ENCODE measurements around the gene NAT8L. TPM values are rescaled to one million over a fixed set of nuclear protein-coding genes. Genes with fewer than 3 reads are reported as not detected.

The NAT8L gene
- total RNA-seq, 4 donors from 2014 or later = under 0.01 to 0.45 (median 0.20) TPM

DNA sequence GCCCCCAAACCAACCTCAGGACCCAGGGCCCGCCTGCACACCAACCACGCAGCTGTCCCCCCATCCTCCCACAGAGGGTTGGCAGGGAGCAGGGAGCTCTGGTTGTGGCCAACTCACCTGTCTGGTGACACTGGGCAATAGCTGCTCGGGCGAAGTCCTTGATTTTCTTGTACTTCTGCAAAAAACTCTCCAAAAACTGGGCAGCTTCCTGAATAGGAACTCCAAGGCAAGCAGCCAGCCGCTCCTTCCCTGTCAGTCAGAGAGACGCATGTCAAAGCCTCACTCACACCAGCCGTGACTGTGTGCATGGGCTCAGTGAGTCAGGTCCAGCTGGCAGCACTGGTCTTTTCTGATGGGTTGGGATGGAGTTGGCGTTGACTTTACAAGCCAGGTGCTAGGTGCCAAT is 26.4 kb downstream of the NAT8L start:
- Histone ChIP-seq H3K9me3 (no peaks in the 10 kb centered on the region), H3K36me3 (no peaks in the 10 kb centered on the region), H3K27me3 (no peaks in the 10 kb centered on the region), H3K4me3 (no peak overlapping the region), H3K4me1 (no peaks in the 10 kb centered on the region), H3K27ac (replicated peaks in 1 of 4) (no peak overlapping the region)
- no peak for DNase-seq (ENCODE audit: extremely low spot score)
- intact Hi-C loops (cut with DNase I) = no loop called here
- TF ChIP-seq POLR2A (IDR thresholded peaks at IDR 0.05; ENCODE audit: low read depth) = no peak
- 96% methylated on average over 5 of the region's 8 CpGs for WGBS

DNA sequence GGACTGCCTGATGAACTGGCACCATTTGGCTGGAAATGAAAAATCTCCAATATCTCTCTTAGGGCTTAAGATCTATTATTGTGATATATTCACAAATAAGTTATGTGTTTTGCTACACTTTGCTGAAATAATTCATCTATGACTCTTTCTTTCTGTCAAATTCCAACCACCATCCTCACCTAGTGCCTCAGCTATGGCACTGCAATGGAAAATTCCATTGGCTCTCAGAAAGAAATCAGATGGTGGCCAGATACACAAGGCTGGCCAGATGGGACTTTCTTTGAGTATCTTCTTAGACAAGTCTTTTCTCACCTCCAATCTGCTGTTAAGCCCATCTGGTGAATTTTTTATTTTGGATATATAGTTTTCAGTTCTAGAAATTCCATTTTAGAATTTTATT is 28.0 kb downstream of the NAT8L start:
- Histone ChIP-seq H3K36me3 (no peaks in the 10 kb centered on the region), H3K4me1 (no peaks in the 10 kb centered on the region), H3K27ac (replicated peaks in 1 of 4) (no peak overlapping the region), H3K9me3 (no peaks in the 10 kb centered on the region), H3K27me3 (no peaks in the 10 kb centered on the region), H3K4me3 (no peak overlapping the region)
- no peak for DNase-seq (ENCODE audit: extremely low spot score)
- TF ChIP-seq EP300 (IDR thresholded peaks at IDR 0.05) (no peak), POLR2AphosphoS5 (IDR thresholded peaks at IDR 0.05) (no peak), POLR2A (IDR thresholded peaks at IDR 0.05; ENCODE audit: low read depth) (no peak)
- TF ChIP-seq, protein P1, sequence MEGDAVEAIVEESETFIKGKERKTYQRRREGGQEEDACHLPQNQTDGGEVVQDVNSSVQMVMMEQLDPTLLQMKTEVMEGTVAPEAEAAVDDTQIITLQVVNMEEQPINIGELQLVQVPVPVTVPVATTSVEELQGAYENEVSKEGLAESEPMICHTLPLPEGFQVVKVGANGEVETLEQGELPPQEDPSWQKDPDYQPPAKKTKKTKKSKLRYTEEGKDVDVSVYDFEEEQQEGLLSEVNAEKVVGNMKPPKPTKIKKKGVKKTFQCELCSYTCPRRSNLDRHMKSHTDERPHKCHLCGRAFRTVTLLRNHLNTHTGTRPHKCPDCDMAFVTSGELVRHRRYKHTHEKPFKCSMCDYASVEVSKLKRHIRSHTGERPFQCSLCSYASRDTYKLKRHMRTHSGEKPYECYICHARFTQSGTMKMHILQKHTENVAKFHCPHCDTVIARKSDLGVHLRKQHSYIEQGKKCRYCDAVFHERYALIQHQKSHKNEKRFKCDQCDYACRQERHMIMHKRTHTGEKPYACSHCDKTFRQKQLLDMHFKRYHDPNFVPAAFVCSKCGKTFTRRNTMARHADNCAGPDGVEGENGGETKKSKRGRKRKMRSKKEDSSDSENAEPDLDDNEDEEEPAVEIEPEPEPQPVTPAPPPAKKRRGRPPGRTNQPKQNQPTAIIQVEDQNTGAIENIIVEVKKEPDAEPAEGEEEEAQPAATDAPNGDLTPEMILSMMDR (IDR thresholded peaks at IDR 0.05) = no peak
- intact Hi-C loops (cut with DNase I) = no loop called here

DNA sequence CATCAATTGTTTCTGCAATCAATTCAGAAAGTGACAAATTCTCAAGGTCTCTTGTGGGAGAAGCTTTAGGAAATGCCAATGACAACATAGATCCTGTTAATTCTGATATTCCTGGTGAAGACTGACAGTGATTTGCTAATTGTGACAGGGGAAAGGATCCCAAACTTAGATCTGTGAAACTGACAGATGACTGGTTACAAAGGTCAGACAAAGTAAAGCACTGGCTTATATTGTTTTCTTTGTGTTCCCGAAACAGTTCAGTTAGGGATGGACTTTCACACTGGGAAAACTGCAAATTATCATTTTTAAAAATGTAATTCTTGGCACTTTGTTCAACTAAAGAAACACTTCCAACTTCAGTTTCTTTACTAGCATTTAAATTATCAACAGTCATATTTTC is 30.1 kb downstream of the NAT8L start:
- H3K4me1 ChIP-seq = no peaks in the 10 kb centered on the region
- H3K27ac ChIP-seq (replicated peaks in 1 of 4) = no peak overlapping the region
- H3K9me3 ChIP-seq = no peaks in the 10 kb centered on the region
- no peaks in the 10 kb centered on the region for H3K27me3 ChIP-seq
- WGBS = 71% methylated on average over 1 of the region's 1 CpG
- H3K36me3 ChIP-seq = no peaks in the 10 kb centered on the region
- TF ChIP-seq POLR2A (IDR thresholded peaks at IDR 0.05; ENCODE audit: low read depth) (no peak), EP300 (IDR thresholded peaks at IDR 0.05) (no peak), POLR2AphosphoS5 (IDR thresholded peaks at IDR 0.05) (no peak)
- TF ChIP-seq, protein P1 (IDR thresholded peaks at IDR 0.05) = no peak
- intact Hi-C loops (cut with DNase I) = no loop called here
- H3K4me3 ChIP-seq = no peak overlapping the region
- DNase-seq (ENCODE audit: extremely low spot score) = no peak

DNA sequence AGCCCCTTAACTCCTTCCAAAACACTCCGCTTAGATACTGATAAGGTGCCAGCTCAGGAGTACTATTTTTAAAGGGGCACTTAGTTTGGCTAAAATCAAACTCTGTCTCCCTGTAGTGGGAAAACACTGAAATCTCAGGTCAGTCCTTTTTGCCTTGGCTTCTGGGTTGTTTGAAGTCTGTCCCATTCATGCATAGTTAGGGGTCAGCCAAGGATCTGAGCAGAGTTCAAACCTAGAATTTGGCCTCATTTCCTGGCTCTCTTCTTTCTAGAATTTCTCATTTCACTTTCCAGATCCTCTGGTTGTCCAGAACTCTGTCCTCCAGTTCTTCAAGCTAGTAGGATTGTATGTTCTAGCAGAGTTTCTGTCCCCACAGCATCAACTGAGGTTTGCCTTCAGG is 31.5 kb downstream of the NAT8L start:
- intact Hi-C loops (cut with DNase I) = no loop called here
- Histone ChIP-seq H3K27ac (replicated peaks in 1 of 4) (no peak overlapping the region), H3K4me1 (no peaks in the 10 kb centered on the region), H3K36me3 (peaks cover 0 to 2% (median 0%) of the 10 kb centered on the region in 4 donors), H3K9me3 (no peaks in the 10 kb centered on the region), H3K27me3 (no peaks in the 10 kb centered on the region), H3K4me3 (no peak overlapping the region)
- DNase-seq (ENCODE audit: extremely low spot score) = no peak
- WGBS = 100% methylated on average over 1 of the region's 1 CpG
- TF ChIP-seq POLR2AphosphoS5 (IDR thresholded peaks at IDR 0.05) = no peak
- no peak for TF ChIP-seq POLR2A (IDR thresholded peaks at IDR 0.05; ENCODE audit: low read depth)
- no peak for TF ChIP-seq EP300 (IDR thresholded peaks at IDR 0.05)
- TF ChIP-seq, protein P1 (IDR thresholded peaks at IDR 0.05) = no peak

DNA sequence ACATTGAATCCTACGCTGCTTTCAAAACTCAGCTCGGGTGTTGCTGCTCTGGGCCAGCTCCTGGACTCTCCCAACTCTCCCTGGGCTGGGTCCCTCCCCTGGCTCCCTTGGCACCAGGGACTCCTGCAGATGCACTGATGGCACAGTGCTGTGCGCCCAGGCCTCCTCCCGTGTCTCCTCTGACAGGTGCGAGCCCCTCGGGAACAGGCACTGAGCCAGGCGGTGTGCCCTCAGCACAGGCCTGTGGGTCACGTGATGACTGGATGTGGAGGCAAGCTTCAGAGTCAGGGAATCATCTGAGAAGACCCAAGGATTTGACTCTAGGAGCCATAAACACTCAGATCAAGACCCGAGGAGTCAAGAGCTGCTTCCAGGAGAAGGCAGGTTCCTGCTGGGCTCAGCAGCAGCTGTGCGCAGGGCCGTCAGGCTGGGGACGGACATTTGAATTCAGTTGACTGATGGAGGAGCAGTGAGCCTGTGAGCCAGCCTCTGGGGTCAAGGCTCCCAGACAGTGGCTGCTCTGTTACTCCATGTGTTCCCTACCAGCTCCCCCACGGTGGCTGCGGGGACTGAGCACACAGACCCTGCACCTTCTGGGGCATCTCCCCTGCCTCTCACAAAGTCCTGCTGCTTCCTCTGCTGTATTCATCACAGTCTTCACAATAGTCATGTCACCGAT is 33.0 kb downstream of the NAT8L start:
- no peaks in the 10 kb centered on the region for H3K4me1 ChIP-seq
- intact Hi-C loops (cut with DNase I) = no loop called here
- H3K27me3 ChIP-seq = no peaks in the 10 kb centered on the region
- peak; percentile 64 for DNase-seq (ENCODE audit: extremely low spot score)
- H3K4me3 ChIP-seq = no peak overlapping the region
- 85% methylated on average over 13 of the region's 15 CpGs for WGBS
- TF ChIP-seq EP300 (IDR thresholded peaks at IDR 0.05) (no peak), POLR2A (IDR thresholded peaks at IDR 0.05; ENCODE audit: low read depth) (no peak), POLR2AphosphoS5 (IDR thresholded peaks at IDR 0.05) (no peak)
- TF ChIP-seq, protein P1 (IDR thresholded peaks at IDR 0.05) = no peak
- peaks cover 0 to 12% (median 0%) of the 10 kb centered on the region in 4 donors for H3K9me3 ChIP-seq
- H3K27ac ChIP-seq (replicated peaks in 1 of 4) = no peak overlapping the region
- peaks cover 0 to 4% (median 0%) of the 10 kb centered on the region in 4 donors for H3K36me3 ChIP-seq

Data from esophagus muscularis mucosa (tissue), 4 donors.